ENCODE measurements around the gene SGTB. TPM values are rescaled to one million over a fixed set of nuclear protein-coding genes. Genes with fewer than 3 reads are reported as not detected.

The SGTB gene
- total and polyA plus RNA-seq, 2 of the 8 experiments (the other 6 are each of a cell fraction or from before 2014, with no cell fraction given), result 2.2 to 18.7 TPM

DNA sequence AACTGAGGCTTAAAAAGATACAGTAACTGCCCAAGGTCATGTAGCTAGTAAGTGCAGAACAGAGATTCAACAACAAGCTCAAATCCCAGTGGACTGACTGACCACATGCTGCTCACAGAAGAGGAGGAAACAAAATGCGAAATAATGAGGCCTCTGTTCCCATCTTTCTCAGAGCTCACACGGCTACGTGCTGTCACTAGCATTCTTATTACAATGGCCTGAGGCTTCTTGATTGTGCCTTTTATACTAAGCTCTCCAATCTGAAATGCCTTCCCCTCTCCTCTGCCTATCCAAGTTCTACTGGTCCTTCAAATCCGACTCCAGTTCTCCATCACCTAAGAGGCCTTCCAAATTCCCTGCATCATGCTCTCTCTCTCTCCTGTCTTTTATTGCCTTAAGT lies 26.0 kb downstream of the SGTB start:
- Histone ChIP-seq H4K91ac (replicated peaks; ENCODE audit: insufficient read length, low read length) (no peak overlapping the region), H2BK12ac (ENCODE audit: low read depth, low read length) (no peak overlapping the region), H3K9me3 (ENCODE audit: insufficient read depth in 2 of 2, low read depth in 1 of 2, low read length in 1 of 2) (no peaks in the 10 kb centered on the region), H2BK20ac (ENCODE audit: low read length) (no peak overlapping the region), H3K23ac (ENCODE audit: insufficient read length) (no peak overlapping the region), H3K23me2 (ENCODE audit: low read depth, low read length) (no peaks in the 10 kb centered on the region; the same call in 1 of the 2 replicates), H3K4me2 (ENCODE audit: insufficient read depth in 1 of 2, low read depth in 2 of 2, low read length in 2 of 2) (peak overlapping the region; percentile 10 to 20; a peak in 1 of 4 replicates), H4K8ac (ENCODE audit: extremely low read depth, insufficient read depth, low read length) (no peak overlapping the region), H3K18ac (ENCODE audit: extremely low read depth, low read length) (no peak overlapping the region), H3K56ac (replicated peaks; ENCODE audit: insufficient read length, low read depth, low read length) (no peak overlapping the region), H2AFZ (ENCODE audit: low read length) (no peak overlapping the region), H3K79me2 (ENCODE audit: control insufficient read depth in 1 of 2, insufficient read depth in 2 of 2, low read length in 2 of 2) (no peaks in the 10 kb centered on the region), H3K4ac (replicated peaks; ENCODE audit: insufficient read length, low read depth, low read length) (no peak overlapping the region), H3K4me3 (ENCODE audit: extremely low read depth in 1 of 4, insufficient read depth in 2 of 4, low read depth in 3 of 4, low read length in 4 of 4) (no peak overlapping the region), H4K20me1 (replicated peaks in 1 of 2; ENCODE audit: control insufficient read depth in 1 of 2, insufficient read depth in 2 of 2, low read length in 2 of 2) (peaks cover 0 to 2% of the 10 kb centered on the region in 2 experiments), H3K27me3 (replicated peaks in 1 of 4; ENCODE audit: control insufficient read depth in 3 of 4, extremely low read depth in 1 of 4, insufficient read depth in 3 of 4, low read length in 3 of 4) (no peaks in the 10 kb centered on the region), H3K9ac (replicated peaks in 1 of 4; ENCODE audit: extremely low read depth in 1 of 4, low read depth in 3 of 4, low read length in 3 of 4) (no peak overlapping the region), H4K5ac (ENCODE audit: insufficient read length, low read depth, low read length) (no peak overlapping the region), H3K79me1 (ENCODE audit: low read depth, low read length) (no peaks in the 10 kb centered on the region), H2AK5ac (ENCODE audit: low read depth, low read length) (no peak overlapping the region), H3K36me3 (ENCODE audit: control insufficient read depth in 2 of 4, insufficient read depth in 4 of 4, low read length in 3 of 4) (no peaks in the 10 kb centered on the region; a peak in 2 of 8 replicates), H3K27ac (ENCODE audit: low read depth, low read length) (no peak overlapping the region), H3K4me1 (replicated peaks in 1 of 4; ENCODE audit: control insufficient read depth in 3 of 4, insufficient read depth in 4 of 4, low read length in 3 of 4) (peaks cover 0 to 7% (median 2%) of the 10 kb centered on the region in 4 experiments; a peak in 2 of 7 replicates), H3K14ac (ENCODE audit: insufficient read length) (no peak overlapping the region), H2BK5ac (ENCODE audit: low read depth, low read length) (no peak overlapping the region), H2BK120ac (replicated peaks; ENCODE audit: low read depth, low read length) (no peak overlapping the region), H2BK15ac (ENCODE audit: low read length) (no peak overlapping the region)
- DNase-seq (ENCODE audit: low read depth in 1 of 2, low spot score in 2 of 2) (no peak), FAIRE-seq (no peak)
- ChIA-PET CTCF (ENCODE audit: partially characterized antibody) (interaction anchor here (1.7 to 2.1 kb wide), 2 partner anchors 9 to 32 kb away, joined by 4 to 8 read pairs; no protein-coding TSS in a partner anchor), POLR2A (ENCODE audit: partially characterized antibody) (interaction anchor here (0.5 to 1.9 kb wide), 4 partner anchors 9 to 68 kb away, joined by 3 to 6 read pairs (median 4); no protein-coding TSS in a partner anchor)
- 67% methylated on average over 4 of the region's 4 CpGs; no CpG with 5 or more reads in 1 of the 2 experiments for WGBS, 2 experiments (ENCODE audit: extremely low coverage in 1 of 2, insufficient coverage in 1 of 2, insufficient read length in 1 of 2, insufficient replicate concordance in 2 of 2, low coverage in 1 of 2, low lambda C conversion rate in 2 of 2, missing lambda C conversion rate in 1 of 2)
- TF ChIP-seq KDM4A (IDR thresholded peaks at IDR 0.05; ENCODE audit: low read depth, low read length, severe bottlenecking) (no peak), FOSL1 (IDR thresholded peaks at IDR 0.05; ENCODE audit: insufficient read depth, low read depth, low read length) (no peak), RBBP5 (IDR thresholded peaks at IDR 0.05; ENCODE audit: borderline replicate concordance, low read depth, low read length) (no peak), NANOG (IDR thresholded peaks at IDR 0.05; ENCODE audit: insufficient read depth, low read depth, low read length, poor library complexity, severe bottlenecking) (no peak)
